Gastroesophageal sphincter (tissue), 3 donors: Measurements from ENCODE around the gene RIBC1.

Source experiments
- CTCF ChIP-seq, 4 experiments: fragments of 200-600 bp in 2 of 4; fragments of 450-650 bp in 2 of 4; sonication (generic) in 1 of 4; IDR thresholded peaks; one replicate each; pipeline ENCODE4 v1.5.1; 2017 to 2019; ENCODE audit warnings: antibody characterized with exemption in 4 of 4, mild to moderate bottlenecking in 2 of 4, moderate library complexity in 2 of 4
- POLR2A ChIP-seq, 2 donors: fragments of 450-650 bp; IDR thresholded peaks; one replicate each; pipeline ENCODE4 v1.6.1; 2017; ENCODE audit warnings: antibody characterized with exemption in 2 of 2, mild to moderate bottlenecking in 2 of 2, moderate library complexity in 1 of 2
- POLR2AphosphoS5 ChIP-seq: sonication (generic); formaldehyde crosslinking; IDR thresholded peaks from one replicate; pipeline ENCODE4 v1.6.1; 2017; ENCODE audit warnings: antibody characterized with exemption

DNA sequence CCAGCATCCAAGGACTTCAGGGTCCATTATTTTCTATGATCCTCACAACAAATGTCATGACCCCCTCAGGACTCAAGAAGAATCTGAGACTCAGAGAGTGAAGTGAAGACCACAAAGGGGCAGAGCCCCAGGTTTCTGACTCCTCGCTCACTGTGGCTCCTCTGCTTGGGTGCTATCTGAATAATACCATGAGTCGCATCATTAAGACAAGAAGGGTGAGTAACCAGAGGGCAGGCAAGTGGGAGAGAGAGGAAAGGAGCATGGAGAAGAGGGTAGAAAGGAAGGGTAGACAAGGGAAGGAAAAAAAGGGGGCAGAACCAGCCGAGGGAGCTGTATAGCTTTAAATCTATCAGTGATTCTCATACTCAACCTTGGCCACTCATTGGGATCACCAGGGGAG, 27.0 kb downstream of the RIBC1 start:
- TF ChIP-seq POLR2A (IDR thresholded peaks at IDR 0.05) (no peak), CTCF (IDR thresholded peaks at IDR 0.05) (no peak), POLR2AphosphoS5 (no peak)
